Trophoblast cell (in vitro differentiated cells and primary cell): ENCODE data around the gene ITGB5.
A peak's percentile ranks its signal among the peaks of the same experiment; 100 is the strongest.

Experiments used
- DNase-seq, 2 donors: peaks; one replicate each; pipeline ENCODE4 v3.0.0-alpha.2; 2016
- H2AFZ ChIP-seq: 2 replicates; pipeline ENCODE4 v1.6.1; 2013; ENCODE audit warnings: low read length, moderate library complexity, mild to moderate bottlenecking; ENCODE audit not compliant: insufficient read depth, poor library complexity
- H2AK5ac ChIP-seq: 2 replicates; pipeline ENCODE4 v1.6.1; 2013; ENCODE audit warnings: mild to moderate bottlenecking, low read length
- H2BK120ac ChIP-seq: 2 replicates; pipeline ENCODE4 v1.6.1; 2013; ENCODE audit warnings: low read length, mild to moderate bottlenecking, moderate library complexity; ENCODE audit not compliant: insufficient read depth, poor library complexity
- H2BK12ac ChIP-seq: 2 replicates; pipeline ENCODE4 v1.6.1; 2013; ENCODE audit warnings: mild to moderate bottlenecking, low read length, moderate library complexity
- H2BK5ac ChIP-seq: 2 replicates; pipeline ENCODE4 v1.6.1; 2013; ENCODE audit warnings: low read length, low read depth, moderate library complexity, mild to moderate bottlenecking; ENCODE audit not compliant: poor library complexity
- H3K14ac ChIP-seq: 2 replicates; pipeline ENCODE4 v1.6.1; 2013; ENCODE audit warnings: mild to moderate bottlenecking, low read length
- H3K18ac ChIP-seq: 2 replicates; pipeline ENCODE4 v1.6.1; 2013; ENCODE audit warnings: mild to moderate bottlenecking, low read length
- H3K23ac ChIP-seq: 2 replicates; pipeline ENCODE4 v1.6.1; 2013; ENCODE audit warnings: low read length
- H3K27ac ChIP-seq: 2 replicates; pipeline ENCODE4 v1.5.1; 2013; ENCODE audit warnings: low read depth, mild to moderate bottlenecking, inconsistent platforms, low read length, moderate library complexity
- H3K27me3 ChIP-seq: 2 replicates; pipeline ENCODE4 v1.6.1; 2013; ENCODE audit warnings: inconsistent platforms, mild to moderate bottlenecking, low read length, moderate library complexity; ENCODE audit not compliant: insufficient read depth
- H3K36me3 ChIP-seq, 2 experiments: 1 replicate in 1 of 2; 2 replicates in 1 of 2; pipeline ENCODE4 v1.6.1; 2013; ENCODE audit warnings: low read length in 2 of 2, mild to moderate bottlenecking in 2 of 2, moderate library complexity in 1 of 2; ENCODE audit not compliant: insufficient read depth in 2 of 2, control insufficient read depth in 1 of 2
- H3K4ac ChIP-seq: 2 replicates; pipeline ENCODE4 v1.6.1; 2013; ENCODE audit warnings: low read depth, mild to moderate bottlenecking, low read length, moderate library complexity
- H3K4me1 ChIP-seq, 2 experiments: 1 replicate in 1 of 2; 2 replicates in 1 of 2; pipeline ENCODE4 v1.6.1; 2013; ENCODE audit warnings: low read length in 2 of 2, mild to moderate bottlenecking in 2 of 2, moderate library complexity in 1 of 2; ENCODE audit not compliant: insufficient read depth in 2 of 2, control insufficient read depth in 1 of 2
- H3K4me2 ChIP-seq: 2 replicates; pipeline ENCODE4 v1.6.1; 2013; ENCODE audit warnings: inconsistent platforms, mild to moderate bottlenecking, low read length, moderate library complexity
- H3K4me3 ChIP-seq: 2 replicates; pipeline ENCODE4 v1.5.1; 2013; ENCODE audit warnings: mild to moderate bottlenecking, low read depth, low read length, inconsistent platforms
- H3K79me1 ChIP-seq: one replicate; pipeline ENCODE4 v1.6.1; 2013; ENCODE audit warnings: low read length
- H3K79me2 ChIP-seq: 2 replicates; pipeline ENCODE4 v1.6.1; 2013; ENCODE audit warnings: low read length, mild to moderate bottlenecking; ENCODE audit not compliant: control insufficient read depth, insufficient read depth, poor library complexity
- H3K9ac ChIP-seq: 2 replicates; pipeline ENCODE4 v1.6.1; 2013; ENCODE audit warnings: mild to moderate bottlenecking, low read length
- H3K9me3 ChIP-seq: 2 replicates; pipeline ENCODE4 v1.6.1; 2013; ENCODE audit warnings: low read depth, mild to moderate bottlenecking, control low read depth, inconsistent platforms, low read length; ENCODE audit not compliant: insufficient read depth
- H4K12ac ChIP-seq: 2 replicates; pipeline ENCODE4 v1.6.1; 2013; ENCODE audit warnings: low read depth, mild to moderate bottlenecking, low read length, moderate library complexity
- H4K8ac ChIP-seq: 2 replicates; pipeline ENCODE4 v1.6.1; 2013; ENCODE audit warnings: low read depth, mild to moderate bottlenecking, low read length, moderate library complexity
- H4K91ac ChIP-seq: one replicate; pipeline ENCODE4 v1.6.1; 2013; ENCODE audit warnings: low read depth, mild to moderate bottlenecking, low read length, moderate library complexity
- WGBS: extraction: QIAGEN DNeasy Blood & Tissue Kit; methylation state at CpG from one replicate; pipeline ENCODE4 v1.1.7; 2013; ENCODE audit warnings: missing lambda C conversion rate; ENCODE audit not compliant: insufficient read length, insufficient coverage; ENCODE audit errors: extremely low coverage; 5-methylcytosine and 5-hydroxymethylcytosine counted together

The ITGB5 gene

GRCh38 chr3:124779116-124779515 is 108.0 kb downstream of the ITGB5 start:
- no peak overlapping the region for H3K4me3 ChIP-seq
- no peak overlapping the region for H3K9ac ChIP-seq
- H3K9me3 ChIP-seq, result no peaks in the 10 kb centered on the region
- H4K91ac ChIP-seq, result peak overlapping the region; percentile 99
- DNase-seq, result no peak
- H3K23ac ChIP-seq, result no peak overlapping the region
- H3K4me2 ChIP-seq, result no peak overlapping the region
- peaks cover 17% of the 10 kb centered on the region for H3K79me2 ChIP-seq
- H3K4ac ChIP-seq, result peak overlapping the region; percentile 18
- no CpG with 5 or more reads among the region's 7 CpGs for WGBS
- no peak overlapping the region for H2AFZ ChIP-seq
- H3K79me1 ChIP-seq, result peaks cover 66% of the 10 kb centered on the region
- peak overlapping the region; percentile 76 for H3K14ac ChIP-seq
- peaks cover 55 to 65% of the 10 kb centered on the region in 2 experiments for H3K4me1 ChIP-seq
- H2AK5ac ChIP-seq, result peak overlapping the region; percentile 93
- no peak overlapping the region for H3K27ac ChIP-seq
- no peaks in the 10 kb centered on the region for H3K27me3 ChIP-seq
- H2BK5ac ChIP-seq, result peak overlapping the region; percentile 49
- peaks cover 23 to 29% of the 10 kb centered on the region in 2 experiments for H3K36me3 ChIP-seq
- peak overlapping the region; percentile 92 for H3K18ac ChIP-seq
- H4K8ac ChIP-seq, result peak overlapping the region; percentile 30
- peak overlapping the region; percentile 6 for H2BK120ac ChIP-seq
- H4K12ac ChIP-seq, result peak overlapping the region; percentile 44
- H2BK12ac ChIP-seq, result peak overlapping the region; percentile 87

GRCh38 chr3:124777762-124778470 is 109.2 kb downstream of the ITGB5 start:
- H3K79me2 ChIP-seq, result peaks cover 24% of the 10 kb centered on the region
- H3K14ac ChIP-seq, result peak overlapping the region; percentile 45
- H2BK5ac ChIP-seq, result peak overlapping the region; percentile 36
- peak overlapping the region; percentile 43 for H4K8ac ChIP-seq
- peaks cover 71% of the 10 kb centered on the region for H3K79me1 ChIP-seq
- no peak overlapping the region for H3K4me2 ChIP-seq
- no peaks in the 10 kb centered on the region for H3K27me3 ChIP-seq
- H3K4ac ChIP-seq, result peak overlapping the region; percentile 28
- no peak overlapping the region for H3K4me3 ChIP-seq
- H4K91ac ChIP-seq, result peak overlapping the region; percentile 56
- H3K27ac ChIP-seq, result peak overlapping the region; percentile 6
- no peak overlapping the region for H4K12ac ChIP-seq
- no peak overlapping the region for H3K23ac ChIP-seq
- H3K18ac ChIP-seq, result peak overlapping the region; percentile 43
- peak overlapping the region; percentile 36 for H2BK120ac ChIP-seq
- H3K9me3 ChIP-seq, result no peaks in the 10 kb centered on the region
- H3K9ac ChIP-seq, result no peak overlapping the region
- H2BK12ac ChIP-seq, result peak overlapping the region; percentile 71
- DNase-seq, result no peak
- peaks cover 57 to 66% of the 10 kb centered on the region in 2 experiments for H3K4me1 ChIP-seq
- no peak overlapping the region for H2AFZ ChIP-seq
- no CpG with 5 or more reads among the region's 5 CpGs for WGBS
- peak overlapping the region; percentile 51 for H2AK5ac ChIP-seq
- peaks cover 30 to 36% of the 10 kb centered on the region in 2 experiments for H3K36me3 ChIP-seq

- peaks cover 24% of the 10 kb centered on the region for H3K79me2 ChIP-seq
- H2BK120ac ChIP-seq, result peak overlapping the region; percentile 54
- H3K4ac ChIP-seq, result peak overlapping the region; percentile 61
- peak overlapping the region; percentile 24 for H2BK5ac ChIP-seq
- H3K9me3 ChIP-seq, result no peaks in the 10 kb centered on the region
- H3K4me3 ChIP-seq, result no peak overlapping the region
- no peak overlapping the region for H4K12ac ChIP-seq
- H3K4me1 ChIP-seq, result peaks cover 54 to 65% of the 10 kb centered on the region in 2 experiments
- H3K9ac ChIP-seq, result no peak overlapping the region
- H3K27me3 ChIP-seq, result no peaks in the 10 kb centered on the region
- peak overlapping the region; percentile 12 for H4K8ac ChIP-seq
- no peak overlapping the region for H3K23ac ChIP-seq
- peaks cover 30 to 36% of the 10 kb centered on the region in 2 experiments for H3K36me3 ChIP-seq
- H3K79me1 ChIP-seq, result peaks cover 71% of the 10 kb centered on the region
- H3K4me2 ChIP-seq, result no peak overlapping the region
- peak overlapping the region; percentile 6 for H3K27ac ChIP-seq
- no peak for DNase-seq
- no CpG with 5 or more reads among the region's 5 CpGs for WGBS
- peak overlapping the region; percentile 28 for H3K14ac ChIP-seq
- peak overlapping the region; percentile 53 for H4K91ac ChIP-seq
- no peak overlapping the region for H2AFZ ChIP-seq
- peak overlapping the region; percentile 66 for H2BK12ac ChIP-seq
- H2AK5ac ChIP-seq, result peak overlapping the region; percentile 11
- peak overlapping the region; percentile 74 for H3K18ac ChIP-seq
Observed at GRCh38 chr3:124776856-124777255, 110.3 kb downstream of the ITGB5 start.

GRCh38 chr3:124775877-124776276 is 111.3 kb downstream of the ITGB5 start:
- H3K4ac ChIP-seq, result peak overlapping the region; percentile 35
- no peak overlapping the region for H2BK5ac ChIP-seq
- no peak overlapping the region for H3K23ac ChIP-seq
- H4K8ac ChIP-seq, result peak overlapping the region; percentile 55
- peak overlapping the region; percentile 44 for H4K91ac ChIP-seq
- H4K12ac ChIP-seq, result no peak overlapping the region
- H2BK120ac ChIP-seq, result peak overlapping the region; percentile 44
- peak overlapping the region; percentile 5 for H2BK12ac ChIP-seq
- peak overlapping the region; percentile 69 for H2AK5ac ChIP-seq
- H3K27me3 ChIP-seq, result no peaks in the 10 kb centered on the region
- no peak overlapping the region for H2AFZ ChIP-seq
- no peak overlapping the region for H3K9ac ChIP-seq
- peaks cover 22% of the 10 kb centered on the region for H3K79me2 ChIP-seq
- H3K9me3 ChIP-seq, result no peaks in the 10 kb centered on the region
- no peak overlapping the region for H3K27ac ChIP-seq
- no peak overlapping the region for H3K4me2 ChIP-seq
- WGBS, result no CpG with 5 or more reads among the region's 9 CpGs
- H3K36me3 ChIP-seq, result peaks cover 30 to 36% of the 10 kb centered on the region in 2 experiments
- H3K18ac ChIP-seq, result peak overlapping the region; percentile 9
- H3K79me1 ChIP-seq, result peaks cover 64% of the 10 kb centered on the region
- no peak overlapping the region for H3K4me3 ChIP-seq
- H3K14ac ChIP-seq, result peak overlapping the region; percentile 40
- peak; percentile 34 to 68 for DNase-seq
- peaks cover 45 to 63% of the 10 kb centered on the region in 2 experiments for H3K4me1 ChIP-seq
